ENCODE results near the gene MARVELD1.
A peak's percentile ranks its signal among the peaks of the same experiment; 100 is the strongest.
"Not testable (repeated sequence)": the region's sequence is repeated elsewhere in the genome, so short reads cannot be mapped to it uniquely, and the experiment has no call there.

MARVELD1 gene

DNA sequence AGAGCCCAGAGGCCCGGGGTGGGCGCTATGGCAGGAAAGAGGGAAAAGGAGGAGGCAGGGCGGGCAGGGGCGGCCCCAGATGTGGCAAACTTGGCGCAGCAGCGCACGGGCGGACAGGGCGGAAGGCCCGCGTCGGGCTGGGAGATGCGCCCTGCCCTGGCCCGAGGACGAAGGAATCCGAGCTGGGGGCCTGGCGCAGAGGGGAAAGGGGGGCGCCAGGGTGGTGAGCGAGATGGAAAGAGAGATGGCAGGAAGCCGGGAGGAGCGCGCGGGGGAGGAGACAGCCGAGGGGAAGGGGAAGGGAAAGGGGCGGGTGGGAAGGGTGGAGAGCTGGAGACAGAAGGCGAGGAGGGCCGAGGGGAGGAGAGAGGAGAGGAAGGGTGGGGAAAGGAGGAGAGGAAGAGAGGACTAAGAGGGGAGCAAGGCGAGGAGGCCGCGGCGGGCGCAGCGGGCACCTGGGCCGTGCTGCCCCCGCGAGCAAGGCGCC is at the start of gene MARVELD1:
MARVELD1 (plus strand) TSS at position 392 of the 487 bp plus-strand sequence. CDS start 147 bp downstream, outside the sequence.
- DNase-seq = peak in 1 of 2 experiments; percentile 45

DNA sequence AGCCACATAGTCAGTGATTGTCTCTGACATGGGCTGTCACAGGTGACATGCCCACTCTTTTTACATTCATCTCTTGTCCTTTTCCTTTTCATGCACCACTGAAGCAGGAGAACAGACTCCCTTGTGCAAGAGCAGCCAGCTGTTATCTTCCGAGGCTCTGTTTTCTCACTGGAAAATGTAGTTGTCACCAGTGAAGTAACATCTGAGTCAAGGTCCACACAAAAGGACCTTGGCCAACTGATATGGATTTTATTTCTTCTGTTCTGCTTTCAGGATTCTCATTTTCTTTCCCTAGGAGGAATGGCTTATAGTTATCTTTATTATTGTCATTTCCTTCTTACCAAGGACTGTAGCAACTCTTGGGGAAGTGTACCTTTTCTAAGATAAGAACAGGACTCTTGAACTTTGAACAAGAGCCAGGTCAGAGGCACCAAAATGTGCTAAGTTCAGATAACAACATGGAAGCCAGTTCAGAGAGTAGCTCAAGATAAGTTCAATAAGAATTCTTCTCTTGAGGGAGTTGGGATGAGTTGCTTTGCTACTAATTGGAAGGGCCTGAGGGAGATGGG is 49.2 kb upstream of the MARVELD1 start:
- no peak for DNase-seq

DNA sequence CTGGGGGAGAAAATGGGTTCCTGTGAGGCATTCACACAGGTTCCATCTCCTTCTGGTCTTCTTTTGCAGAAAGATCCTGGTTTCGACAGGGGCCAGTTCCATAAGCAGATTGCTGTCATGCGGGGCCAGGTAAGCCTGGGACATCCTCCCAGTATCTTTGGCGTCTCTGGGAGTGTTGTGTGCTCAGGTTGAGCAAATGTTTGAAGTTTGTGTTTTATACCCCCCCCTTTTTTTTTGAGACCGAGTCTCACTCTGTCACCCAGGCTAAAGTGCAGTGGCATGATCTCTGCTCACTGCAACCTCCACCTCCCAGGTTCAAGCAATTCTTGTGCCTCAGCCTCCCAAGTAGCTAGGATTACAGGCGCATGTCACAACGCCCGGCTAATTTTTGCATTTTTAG is 46.5 kb upstream of the MARVELD1 start:
- DNase-seq = no peak

GRCh38 chr10:97667463-97667862 is 46.1 kb upstream of the MARVELD1 start:
- DNase-seq = no peak

- DNase-seq = no peak
These were observed 44.0 kb upstream of the MARVELD1 start for GRCh38 chr10:97669571-97669970.

DNA sequence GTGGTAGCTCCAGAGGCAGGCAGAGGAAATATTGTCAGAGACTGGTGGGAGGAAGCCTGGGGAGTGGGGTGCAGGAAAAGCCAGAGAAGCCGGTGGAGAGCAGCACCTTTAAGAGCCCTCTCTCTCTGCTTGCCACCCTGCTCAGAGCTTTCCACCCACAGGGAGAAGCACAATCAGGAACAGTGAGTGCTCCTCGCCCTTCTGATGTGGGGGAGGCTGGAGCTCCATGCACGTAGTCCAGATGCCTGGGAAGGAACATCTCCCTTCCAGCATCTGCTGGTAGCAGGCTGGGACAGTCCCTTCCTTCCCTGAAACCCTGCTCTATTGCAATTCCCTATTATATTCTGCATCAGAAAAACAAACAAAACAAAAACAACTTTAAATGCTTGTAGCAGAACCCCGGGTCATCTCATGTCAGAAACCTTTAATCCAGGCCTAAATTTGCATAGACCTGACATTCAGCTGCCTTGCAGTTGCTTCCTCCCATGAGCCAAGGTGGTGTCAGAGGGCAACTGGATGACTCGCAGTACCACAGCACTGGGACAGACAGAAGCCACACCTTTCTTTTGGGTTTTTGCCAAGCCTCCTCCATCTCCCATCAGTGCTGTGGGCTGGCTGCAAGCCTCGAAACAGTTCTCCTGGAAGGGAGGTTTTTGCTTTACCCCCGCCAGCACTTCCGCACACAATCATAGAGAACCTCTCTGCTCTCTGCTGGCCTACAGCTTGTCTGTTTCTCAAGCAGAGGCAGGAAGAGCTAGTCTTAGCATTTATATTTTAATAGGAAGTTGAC is 39.6 kb upstream of the MARVELD1 start:
- no peak for DNase-seq

DNA sequence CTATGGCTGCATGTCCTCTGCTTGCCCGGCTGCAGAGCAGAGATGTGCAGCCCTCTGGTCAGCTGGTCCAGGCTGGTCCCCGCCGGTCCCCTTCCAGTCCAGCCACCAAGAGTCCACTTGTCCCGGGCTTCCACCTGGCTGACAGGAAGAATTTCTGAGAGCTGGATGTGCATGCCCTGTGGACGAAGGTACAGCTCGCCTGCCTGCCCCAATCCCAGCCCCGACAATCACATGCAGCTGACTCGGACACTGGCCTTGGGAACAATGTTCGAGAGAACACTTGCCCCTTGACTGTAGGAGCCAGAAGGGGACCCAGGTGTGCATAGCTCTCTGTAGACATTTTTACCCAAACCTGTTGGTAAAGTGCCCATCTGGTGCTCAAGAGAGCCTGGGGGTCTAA is 38.3 kb upstream of the MARVELD1 start:
- no peak for DNase-seq

- DNase-seq = peak in 1 of 2 experiments; percentile 7
These were observed 36.6 kb upstream of the MARVELD1 start for GRCh38 chr10:97676770-97677581.

DNA sequence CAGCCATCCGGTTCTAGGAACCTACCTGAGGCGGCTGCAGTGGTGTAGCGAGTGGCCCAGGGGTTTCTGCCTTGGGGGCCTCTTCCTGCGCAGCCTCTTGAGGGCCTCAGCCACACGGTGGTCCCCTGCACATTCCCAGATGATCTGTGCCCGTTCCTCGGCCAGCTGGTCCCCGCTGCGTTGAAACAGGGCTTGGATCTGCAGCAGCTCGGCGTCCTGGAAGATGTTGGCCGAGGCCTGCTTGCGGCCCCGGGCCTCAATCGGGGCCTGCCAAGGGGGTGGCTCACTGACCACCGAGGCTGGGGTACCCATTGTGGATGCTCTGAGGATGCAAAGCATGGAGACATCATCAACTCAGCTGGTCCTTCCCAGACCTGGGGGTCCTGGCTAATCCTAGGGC is 33.9 kb upstream of the MARVELD1 start:
- no peak for DNase-seq

GRCh38 chr10:97682042-97682441 is 31.5 kb upstream of the MARVELD1 start:
- DNase-seq = no peak

- DNase-seq = no peak
These were observed 29.8 kb upstream of the MARVELD1 start for GRCh38 chr10:97683556-97684367.

GRCh38 chr10:97684368-97684713 is 29.2 kb upstream of the MARVELD1 start:
- DNase-seq = not testable (repeated sequence)

- DNase-seq = no peak
These were observed 28.6 kb upstream of the MARVELD1 start for GRCh38 chr10:97684866-97685394.

GRCh38 chr10:97685395-97685958 is 28.1 kb upstream of the MARVELD1 start:
- peak in 1 of 2 experiments; percentile 36 for DNase-seq

GRCh38 chr10:97686301-97686961 is 27.1 kb upstream of the MARVELD1 start:
- no peak for DNase-seq

DNA sequence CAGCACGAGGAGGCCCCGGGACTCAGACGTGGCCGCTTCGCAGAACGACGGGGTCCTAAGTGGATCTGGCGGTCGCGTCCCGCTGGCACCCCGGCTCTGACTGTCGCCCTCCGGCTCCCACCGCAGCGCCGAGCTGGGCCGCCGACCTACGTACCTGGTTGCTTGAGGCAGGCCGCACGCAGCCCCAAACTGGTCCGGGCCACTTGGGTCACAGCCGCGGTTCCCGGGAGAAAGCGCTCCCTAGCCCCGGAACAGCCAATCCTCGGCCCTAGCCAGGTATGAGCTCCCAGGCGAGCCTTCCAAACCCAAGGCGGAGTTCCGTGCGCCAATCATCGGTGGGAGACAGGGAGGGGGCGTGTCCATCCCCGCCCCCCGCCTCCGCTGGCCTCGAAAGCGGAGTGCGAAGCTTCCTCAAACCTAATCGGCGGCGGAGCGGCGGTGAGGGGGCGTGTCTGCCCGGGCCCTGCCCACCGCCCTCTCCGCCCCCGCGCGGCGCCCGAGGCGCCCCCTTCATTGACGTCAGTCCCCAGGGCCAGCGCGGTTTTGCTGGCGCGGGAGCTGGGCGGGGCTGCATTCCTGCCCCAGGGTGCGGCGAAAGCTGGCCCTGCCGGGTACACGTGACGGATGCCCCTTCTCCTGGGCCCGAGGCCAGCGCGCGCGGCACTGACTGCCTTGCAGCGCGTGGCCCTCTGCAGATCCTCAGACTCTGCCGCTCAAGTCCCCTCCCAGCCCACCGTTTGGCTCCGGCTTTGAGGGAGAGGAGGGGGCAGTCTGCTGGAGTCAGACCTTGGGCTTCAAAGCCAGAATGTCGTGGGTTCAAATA is 26.4 kb upstream of the MARVELD1 start, which contains the start of gene AVPI1:
AVPI1 (minus strand) TSS at position 280 of the 823 bp plus-strand sequence. CDS start 7,336 bp downstream, outside the sequence.
- DNase-seq = peak; percentile 84 to 97

- DNase-seq = no peak
These were observed 25.4 kb upstream of the MARVELD1 start for GRCh38 chr10:97687785-97688781.

GRCh38 chr10:97689559-97690020 is 23.9 kb upstream of the MARVELD1 start:
- no peak for DNase-seq

- no peak for DNase-seq
These were observed 23.4 kb upstream of the MARVELD1 start for GRCh38 chr10:97690133-97690532.

Measured in NCI-H446 (cell line).